Peyer's patch (tissue), 4 donors: Measurements from ENCODE around the gene TNNC1.

ENCODE experiments used
- CTCF ChIP-seq, 6 experiments: fragments of 450-650 bp in 4 of 6; fragments of 200-600 bp in 2 of 6; sonication (generic) in 1 of 6; IDR thresholded peaks; one replicate each; pipeline ENCODE4 v1.5.1; 2017 to 2019; ENCODE audit warnings: antibody characterized with exemption in 6 of 6, mild to moderate bottlenecking in 3 of 6, moderate library complexity in 1 of 6
- POLR2A ChIP-seq, 2 donors: fragments of 450-650 bp; IDR thresholded peaks; one replicate each; pipeline ENCODE4 v1.5.1; 2017; ENCODE audit warnings: antibody characterized with exemption in 2 of 2, mild to moderate bottlenecking in 2 of 2, moderate library complexity in 2 of 2

GRCh38 chr3:52455283-52456168, 1.7 kb upstream of the TNNC1 start, which contains the start of gene NISCH:
- peak in 1 of 2 donors; percentile 29 for TF ChIP-seq POLR2A (IDR thresholded peaks at IDR 0.05)
- TF ChIP-seq CTCF (IDR thresholded peaks at IDR 0.05): no peak
